K562 (cell line): Measurements from ENCODE around the gene NKAIN4. TPM values are rescaled to one million over a fixed set of nuclear protein-coding genes. Genes with fewer than 3 reads are reported as not detected.

Experiments used
- ATAC-seq: fragments of 200-7000 bp; cut with Tn5 transposase; 3 replicates; pipeline ENCODE4 v1.9.1; 2020; ENCODE audit warnings: moderate library complexity
- BruUV-seq: library from RNA; stranded (reverse); fragments of 400-500 nt; replicated peaks from 2 replicates; lab custom pipeline; 2021; lab: Mats Ljungman, UMichigan
- CTCF ChIA-PET: fragments of 300-600 bp; formaldehyde crosslinking; extraction: SDS; loops from one replicate; lab custom pipeline; 2021; ENCODE audit warnings: low intra/inter-chr PET ratio; lab: Yijun Ruan, JAX
- POLR2A ChIA-PET: fragments of 300-600, 350-650 bp; sonication (Branson Sonifier 250); formaldehyde crosslinking; extraction: SDS; loops from one replicate; lab custom pipeline; 2021; ENCODE audit warnings: antibody characterized with exemption, inconsistent platforms; lab: Yijun Ruan, JAX
- DNase-seq, 4 experiments: peaks; one replicate each; pipeline versions ENCODE4 v3.0.0 to v3.0.0-alpha.2; 2011 to 2018; ENCODE audit warnings: low spot score in 3 of 4, mixed read lengths in 3 of 4; ENCODE audit errors: extremely low read depth in 1 of 4
- FAIRE-seq: peaks from 2 replicates; lab custom pipeline; 2011; peaks lifted over from hg19 to GRCh38; lab: Jason Lieb, UNC
- H2AFZ ChIP-seq: 2 replicates; pipeline ENCODE4 v1.6.0; 2011; ENCODE audit warnings: low read depth, low read length, control low read depth, inconsistent platforms
- H3K27ac ChIP-seq: fragments of 200-600 bp; 3 replicates; pipeline ENCODE4 v1.8.0; 2011; ENCODE audit warnings: low read depth, mild to moderate bottlenecking, control low read depth, inconsistent platforms, low read length, moderate library complexity, mixed read lengths; ENCODE audit errors: extremely low read depth
- H3K27me3 ChIP-seq, 2 experiments: fragments of 300-600 bp in 1 of 2; 2 replicates in 1 of 2; 3 replicates in 1 of 2; pipeline versions ENCODE4 v1.6.0 to v1.8.0; 2011; ENCODE audit warnings: inconsistent platforms in 2 of 2, low read length in 2 of 2, mild to moderate bottlenecking in 1 of 2, mixed read lengths in 1 of 2, moderate library complexity in 1 of 2; ENCODE audit not compliant: control insufficient read depth in 2 of 2, insufficient read depth in 2 of 2
- H3K36me3 ChIP-seq: fragments of 300-600 bp; 3 replicates; pipeline ENCODE4 v1.8.0; 2011; ENCODE audit warnings: mild to moderate bottlenecking, low read length, inconsistent platforms; ENCODE audit not compliant: control insufficient read depth, insufficient read depth
- H3K4me1 ChIP-seq, 2 experiments: fragments of 200-600 bp in 1 of 2; replicated peaks in 1 of 2; 2 replicates in 1 of 2; 3 replicates in 1 of 2; pipeline versions ENCODE4 v1.5.1 to v1.8.0; 2011; ENCODE audit warnings: inconsistent platforms in 2 of 2, low read length in 2 of 2, mild to moderate bottlenecking in 1 of 2, mixed read lengths in 1 of 2, moderate library complexity in 1 of 2; ENCODE audit not compliant: control insufficient read depth in 2 of 2, insufficient read depth in 2 of 2
- H3K4me2 ChIP-seq: 2 replicates; pipeline ENCODE4 v1.6.1; 2011; ENCODE audit warnings: low read length, control low read depth, inconsistent platforms, mixed read lengths; ENCODE audit not compliant: insufficient read depth
- H3K4me3 ChIP-seq: fragments of 200-600 bp; sonication (generic), shearing (Covaris generic); 2 replicates; pipeline ENCODE4 v1.5.1; 2016; ENCODE audit warnings: control low read depth, inconsistent platforms
- H3K79me2 ChIP-seq: fragments of 200-600 bp; 3 replicates; pipeline ENCODE4 v1.8.0; 2011; ENCODE audit warnings: low read length, inconsistent platforms; ENCODE audit not compliant: control insufficient read depth, insufficient read depth
- H3K9ac ChIP-seq, 2 experiments: 2 replicates each; pipeline versions ENCODE4 v1.6.0 to v1.6.1; 2011; ENCODE audit warnings: low read depth in 2 of 2, low read length in 2 of 2, control low read depth in 1 of 2, inconsistent platforms in 1 of 2, mild to moderate bottlenecking in 1 of 2, mixed read lengths in 1 of 2; ENCODE audit not compliant: insufficient read depth in 1 of 2
- H3K9me1 ChIP-seq: one replicate; pipeline ENCODE4 v1.6.0; 2011; ENCODE audit warnings: inconsistent platforms, mild to moderate bottlenecking, low read length, moderate library complexity; ENCODE audit not compliant: control insufficient read depth, insufficient read depth
- H3K9me3 ChIP-seq: replicated peaks from 2 replicates; pipeline ENCODE4 v1.5.1; 2011; ENCODE audit warnings: low read depth, low read length, inconsistent platforms; ENCODE audit not compliant: control insufficient read depth, insufficient read depth
- H4K20me1 ChIP-seq: replicated peaks from 2 replicates; pipeline ENCODE4 v1.6.1; 2011; ENCODE audit warnings: low read length, inconsistent platforms, mixed read lengths; ENCODE audit not compliant: control insufficient read depth, insufficient read depth
- CBFB ChIP-seq: sonication (generic); formaldehyde crosslinking; IDR thresholded peaks from 2 replicates; pipeline ENCODE4 v1.4.0; 2020; ENCODE audit warnings: mild to moderate bottlenecking, missing genetic modification reagents
- CREB5 ChIP-seq: fragments of 250-450 bp; sonication (Bioruptor Pico); IDR thresholded peaks from 2 replicates; pipeline ENCODE4 v1.5.0; 2020; ENCODE audit warnings: mild to moderate bottlenecking
- HMBOX1 ChIP-seq: sonication (generic); IDR thresholded peaks from 2 replicates; pipeline ENCODE4 v1.6.1; 2016
- HMGN3 ChIP-seq: IDR thresholded peaks from 2 replicates; pipeline ENCODE4 v1.6.1; 2011; ENCODE audit warnings: borderline replicate concordance, low read depth, mild to moderate bottlenecking, mixed read lengths, low read length; ENCODE audit not compliant: insufficient read length; ENCODE audit errors: extremely low read depth
- MNT ChIP-seq, 2 experiments: fragments of 450-650 bp; conservative IDR thresholded peaks; 2 replicates each; pipeline ENCODE4 v1.6.1; 2017; ENCODE audit warnings: mild to moderate bottlenecking in 2 of 2, moderate library complexity in 2 of 2
- POLR2G ChIP-seq: fragments of 200-400 bp; formaldehyde crosslinking; IDR thresholded peaks from 2 replicates; pipeline ENCODE4 v1.6.1; 2017; ENCODE audit warnings: low read depth, mild to moderate bottlenecking, antibody characterized with exemption, low read length, moderate library complexity
- STAG1 ChIP-seq: sonication (generic); formaldehyde crosslinking; IDR thresholded peaks from 2 replicates; pipeline ENCODE4 v1.5.0; 2020; ENCODE audit warnings: missing genetic modification reagents, borderline replicate concordance
- XRCC5 ChIP-seq: fragments of 200-400 bp; formaldehyde crosslinking; IDR thresholded peaks from 2 replicates; pipeline ENCODE4 v1.6.1; 2017; ENCODE audit warnings: low read depth, mild to moderate bottlenecking, low read length
- ZBTB5 ChIP-seq: fragments of 450-650 bp; IDR thresholded peaks from 2 replicates; pipeline ENCODE4 v1.6.1; 2017; ENCODE audit warnings: antibody characterized with exemption
- ZFP91 ChIP-seq: sonication (generic); formaldehyde crosslinking; IDR thresholded peaks from 2 replicates; pipeline ENCODE4 v1.8.0; 2022; ENCODE audit warnings: mild to moderate bottlenecking, missing genetic modification reagents
- ZNF696 ChIP-seq: fragments of 250-450 bp; sonication (Bioruptor Pico); conservative IDR thresholded peaks from 2 replicates; pipeline ENCODE4 v1.4.0; 2020; ENCODE audit warnings: mild to moderate bottlenecking, moderate library complexity
- WGBS: fragments of 100-300 bp; shearing (Covaris generic); methylation state at CpG from one replicate; pipeline ENCODE4 v1.1.6; 2016; ENCODE audit warnings: low coverage, mixed read lengths; ENCODE audit not compliant: insufficient coverage; ENCODE audit errors: missing lambda C conversion rate; 5-methylcytosine and 5-hydroxymethylcytosine counted together
- in situ Hi-C: fragments of 300-500 bp; cut with MboI; formaldehyde crosslinking; loops from 4 replicates; pipeline ENCODE4 v1.15.0; 2018; ENCODE audit warnings: inconsistent platforms, mixed read lengths
- intact Hi-C: fragments of 100-400 bp; cut with micrococcal nuclease; formaldehyde crosslinking; loops from 2 replicates; pipeline ENCODE4 v1.14.2; 2022
- polyA plus RNA-seq, 8 experiments: library from polyadenylated mRNA; depleted of rRNA in 4 of 8; stranded (reverse) in 5 of 8; unstranded in 3 of 8; fragments of >200 nt; fragmentation: Nextera tagmentation in 2 of 8; fragmentation: Illumina TruSeq in 1 of 8; extraction: Ambion mirVana in 2 of 8; extraction: Trizol in 1 of 8; gene quantifications; 2 replicates each; pipeline versions ENCODE4 v1.2.1 to v1.2.3, GENCODE V29; 2011 to 2014; ENCODE audit warnings: inconsistent platforms in 1 of 8, missing spikeins in 1 of 8
- total RNA-seq, 7 experiments: library from RNA; depleted of rRNA in 6 of 7; stranded (reverse); fragments of >200 nt in 6 of 7; fragmentation: Illumina TruSeq in 2 of 7; extraction: Trizol in 2 of 7; gene quantifications; 2 replicates each; pipeline versions ENCODE4 v1.2.1 to v1.2.3, GENCODE V29; 2011 to 2021; ENCODE audit warnings: low replicate concordance in 1 of 7

The NKAIN4 gene
- total and polyA plus RNA-seq, 9 of the 15 experiments (the other 6 are each of a cell fraction or from before 2014, with no cell fraction given), result not detected

- Histone ChIP-seq H3K4me3 (no peak overlapping the region), H3K9me3 (no peaks in the 10 kb centered on the region), H3K79me2 (no peaks in the 10 kb centered on the region), H4K20me1 (peaks cover 16% of the 10 kb centered on the region; the same call in 1 of the 2 replicates), H3K36me3 (no peaks in the 10 kb centered on the region), H3K4me1 (peaks cover 0 to 30% of the 10 kb centered on the region in 2 experiments; a peak in 2 of 5 replicates), H3K9me1 (no peaks in the 10 kb centered on the region), H3K27ac (no peak overlapping the region), H3K9ac (no peak overlapping the region), H3K27me3 (peaks cover 25 to 78% of the 10 kb centered on the region in 2 experiments; a peak in 4 of 5 replicates), H2AFZ (no peak overlapping the region), H3K4me2 (no peak overlapping the region)
- TF ChIP-seq ZBTB5, result no peak
- TF ChIP-seq CREB5 (CRISPR knock-in tag), result no peak
- no peak for TF ChIP-seq ZNF696 (CRISPR knock-in tag)
- no peak for TF ChIP-seq HMBOX1
- TF ChIP-seq POLR2G, result no peak
- TF ChIP-seq XRCC5, result no peak
- TF ChIP-seq MNT (conservative IDR thresholded peaks at IDR 0.05), result no peak
- no peak for TF ChIP-seq HMGN3
- TF ChIP-seq ZFP91 (CRISPR knock-in tag), result no peak
- no peak for TF ChIP-seq CBFB (CRISPR knock-in tag)
- TF ChIP-seq STAG1 (CRISPR knock-in tag), result no peak
- CTCF ChIA-PET, result no interaction called here
- under 1% methylated on average over 15 of the region's 16 CpGs for WGBS
- intact Hi-C loops, result no loop called here
- POLR2A ChIA-PET, result interaction anchor here (0.7 kb wide), 1 partner anchor 171 kb away, joined by 3 read pairs; no protein-coding TSS in a partner anchor
- in situ Hi-C loops, result no loop called here
- ATAC-seq (no peak), DNase-seq (no peak), FAIRE-seq (no peak)
- no TSS peak for BruUV-seq
Observed at GRCh38 chr20:63253065-63253437, 1.2 kb downstream of the NKAIN4 start.
